Measurements from ENCODE around the gene PLOD1.

The PLOD1 gene

DNA sequence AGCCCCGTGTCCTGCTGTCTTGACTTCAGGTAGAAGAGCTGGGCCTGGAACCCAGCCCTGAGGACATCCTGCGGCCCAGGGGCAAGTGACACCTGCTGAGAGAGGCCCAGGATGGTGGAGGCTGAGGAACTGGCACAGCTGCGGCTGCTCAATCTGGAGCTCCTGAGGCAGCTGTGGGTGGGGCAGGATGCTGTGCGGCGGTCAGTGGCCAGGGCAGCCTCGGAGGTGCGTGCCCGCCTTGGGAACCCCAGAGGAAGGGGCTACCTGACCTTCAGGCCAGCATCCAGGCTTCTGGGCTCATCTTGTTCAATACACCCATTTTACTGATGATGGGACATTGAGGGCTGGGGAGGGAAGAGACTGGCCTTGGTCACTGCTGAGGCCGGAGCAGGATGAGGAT is 87.1 kb downstream of the PLOD1 start:
- no peak for DNase-seq (ENCODE audit: low read depth)
- H3K4me3 ChIP-seq (ENCODE audit: low read depth, low read length) = no peak overlapping the region
- TF ChIP-seq CTCF (conservative IDR thresholded peaks at IDR 0.05; ENCODE audit: low read depth, low read length) = no peak

GRCh38 chr1:12022036-12022435 is 87.5 kb downstream of the PLOD1 start:
- no peak for DNase-seq (ENCODE audit: low read depth)
- TF ChIP-seq CTCF (conservative IDR thresholded peaks at IDR 0.05; ENCODE audit: low read depth, low read length) = no peak
- no peak overlapping the region for H3K4me3 ChIP-seq (ENCODE audit: low read depth, low read length)

Measured in choroid plexus epithelial cell (primary cell).